ENCODE results near the gene ABAT.
A peak's percentile ranks its signal among the peaks of the same experiment; 100 is the strongest.

ABAT gene

DNA sequence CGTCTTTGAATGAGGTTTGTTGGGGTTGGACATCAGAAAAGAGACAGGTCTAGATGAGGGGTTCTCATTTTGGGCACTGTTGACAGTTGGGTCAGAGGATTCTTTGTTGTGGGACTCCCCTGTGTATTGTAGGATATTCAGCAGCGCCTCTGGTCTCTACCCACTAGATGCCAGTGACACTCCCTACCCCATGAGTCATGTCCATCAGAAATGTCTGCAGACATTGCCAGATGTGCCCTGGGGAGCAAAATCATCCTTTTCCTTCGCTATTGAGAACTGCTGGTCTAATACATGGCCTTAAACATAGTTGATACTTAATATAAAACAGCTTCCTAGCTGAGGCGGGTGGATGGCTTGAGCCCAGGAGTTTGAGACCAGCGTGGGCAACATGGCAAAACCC lies 3.1 kb downstream of the ABAT start:
- ChIA-PET CTCF (no interaction called here), POLR2A (ENCODE audit: low non-redundant PET) (no interaction called here)
- TF ChIP-seq, protein P1, sequence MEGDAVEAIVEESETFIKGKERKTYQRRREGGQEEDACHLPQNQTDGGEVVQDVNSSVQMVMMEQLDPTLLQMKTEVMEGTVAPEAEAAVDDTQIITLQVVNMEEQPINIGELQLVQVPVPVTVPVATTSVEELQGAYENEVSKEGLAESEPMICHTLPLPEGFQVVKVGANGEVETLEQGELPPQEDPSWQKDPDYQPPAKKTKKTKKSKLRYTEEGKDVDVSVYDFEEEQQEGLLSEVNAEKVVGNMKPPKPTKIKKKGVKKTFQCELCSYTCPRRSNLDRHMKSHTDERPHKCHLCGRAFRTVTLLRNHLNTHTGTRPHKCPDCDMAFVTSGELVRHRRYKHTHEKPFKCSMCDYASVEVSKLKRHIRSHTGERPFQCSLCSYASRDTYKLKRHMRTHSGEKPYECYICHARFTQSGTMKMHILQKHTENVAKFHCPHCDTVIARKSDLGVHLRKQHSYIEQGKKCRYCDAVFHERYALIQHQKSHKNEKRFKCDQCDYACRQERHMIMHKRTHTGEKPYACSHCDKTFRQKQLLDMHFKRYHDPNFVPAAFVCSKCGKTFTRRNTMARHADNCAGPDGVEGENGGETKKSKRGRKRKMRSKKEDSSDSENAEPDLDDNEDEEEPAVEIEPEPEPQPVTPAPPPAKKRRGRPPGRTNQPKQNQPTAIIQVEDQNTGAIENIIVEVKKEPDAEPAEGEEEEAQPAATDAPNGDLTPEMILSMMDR (conservative IDR thresholded peaks at IDR 0.05; ENCODE audit: low read depth), result no peak
- DNase-seq (ENCODE audit: low spot score), result peak; percentile 70
- H3K27ac ChIP-seq, result peak overlapping the region; percentile 55; the same call in 1 of the 2 replicates

DNA sequence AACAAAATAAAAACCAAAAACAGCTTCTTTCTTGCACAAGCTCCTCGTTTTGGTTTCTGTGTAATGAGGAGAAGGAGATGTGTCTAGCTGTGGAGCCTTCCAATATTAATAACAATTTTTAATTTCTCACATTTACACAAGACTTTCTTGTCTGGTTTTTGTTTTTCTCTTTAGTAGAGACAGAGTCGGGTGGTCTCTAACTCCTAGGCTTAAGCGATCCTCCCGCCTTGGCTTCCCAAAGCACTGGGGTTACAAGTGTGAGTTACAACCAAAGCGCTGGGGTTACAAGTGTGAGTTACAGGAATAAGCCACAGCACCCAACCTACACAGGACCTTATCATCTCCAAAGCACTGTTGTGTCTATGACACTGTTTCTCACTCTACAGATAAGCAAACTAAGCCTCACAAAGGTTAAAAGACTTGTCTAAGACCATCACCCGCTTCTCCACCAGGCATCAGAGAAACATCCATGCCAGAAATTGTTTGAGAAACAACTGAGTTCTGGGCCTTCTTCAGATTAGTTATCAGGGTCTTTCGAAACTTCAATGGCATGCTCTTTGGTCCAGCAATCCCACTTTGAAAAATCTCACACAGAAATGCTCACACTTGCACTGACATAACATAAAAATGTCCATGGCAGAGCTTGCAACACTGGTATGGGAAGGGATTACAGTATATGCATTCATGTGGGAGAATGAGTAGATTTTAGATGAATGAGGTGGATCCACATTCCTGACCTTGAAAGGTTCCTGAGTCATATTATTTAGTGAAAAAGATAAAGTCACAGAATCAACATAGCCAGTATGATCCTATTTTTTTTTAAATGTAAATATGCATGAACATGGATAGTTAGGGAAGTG lies 3.9 kb downstream of the ABAT start:
- peak; percentile 90 for DNase-seq (ENCODE audit: low spot score)
- POLR2A ChIA-PET (ENCODE audit: low non-redundant PET), result no interaction called here
- TF ChIP-seq, protein P1 (conservative IDR thresholded peaks at IDR 0.05; ENCODE audit: low read depth), result no peak
- CTCF ChIA-PET, result no interaction called here
- H3K27ac ChIP-seq, result peak overlapping the region; percentile 55; the same call in 1 of the 2 replicates

DNA sequence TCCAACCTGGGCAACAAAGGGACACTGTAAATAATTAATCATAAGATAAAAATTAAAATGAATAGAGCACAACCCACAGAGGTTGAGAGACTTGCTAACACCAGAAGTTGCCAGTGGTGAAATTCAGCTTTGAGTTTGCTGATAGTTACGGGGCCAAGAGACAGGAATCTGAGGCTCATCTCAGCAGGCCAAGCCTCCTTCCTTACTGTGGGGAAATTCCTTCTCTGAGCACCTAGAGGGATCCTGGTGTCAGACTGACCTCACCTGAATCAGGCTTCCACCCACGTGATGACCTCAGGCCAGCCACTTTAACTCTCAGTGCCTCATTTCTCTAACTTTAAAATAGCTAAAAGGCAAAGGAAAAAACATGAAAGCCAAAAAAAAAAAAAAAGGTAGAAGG lies 4.7 kb downstream of the ABAT start:
- ChIA-PET POLR2A (ENCODE audit: low non-redundant PET) (interaction anchor here (0.6 kb wide), 1 partner anchor 190 kb away, joined by 5 read pairs; the partner anchor contains the start of gene CARHSP1), CTCF (interaction anchor here (0.6 kb wide), 1 partner anchor 60 kb away, joined by 3 read pairs; no protein-coding TSS in a partner anchor)
- H3K27ac ChIP-seq, result peak overlapping the region; percentile 53; the same call in 1 of the 2 replicates
- TF ChIP-seq, protein P1 (conservative IDR thresholded peaks at IDR 0.05; ENCODE audit: low read depth), result no peak
- peak; percentile 51 for DNase-seq (ENCODE audit: low spot score)

DNA sequence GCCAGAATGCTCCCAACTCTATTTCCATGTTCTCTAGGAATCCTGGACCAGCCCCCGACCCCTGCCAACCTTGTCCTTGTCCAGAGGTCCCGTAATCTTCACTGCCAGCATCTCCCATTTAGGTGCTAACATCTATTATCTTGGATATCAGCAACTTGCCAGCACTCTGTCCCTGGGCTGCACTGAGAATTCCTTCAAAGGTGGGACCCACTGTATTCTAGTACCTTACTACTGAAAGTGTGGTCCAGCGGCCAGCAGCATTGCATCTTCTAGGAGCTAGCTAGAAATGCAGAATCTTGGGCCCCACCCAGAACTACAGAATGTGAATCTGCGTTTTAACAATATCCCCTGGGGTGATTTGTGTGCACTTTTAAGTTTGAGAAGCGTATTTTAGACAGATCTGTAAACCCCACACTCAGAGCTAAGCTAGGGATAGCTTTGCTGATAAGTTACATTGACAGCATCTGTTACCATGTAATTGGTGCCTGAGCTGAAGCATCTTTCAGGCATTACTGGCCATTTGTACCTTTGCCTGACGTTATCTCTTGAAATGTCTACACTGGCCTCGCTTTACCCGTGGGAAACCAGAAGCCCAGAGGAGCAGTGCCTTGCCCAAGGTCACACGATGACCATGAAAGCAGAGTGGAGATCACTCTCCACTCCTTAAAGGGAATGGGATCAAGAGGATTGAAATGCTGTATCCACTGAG lies 8.3 kb downstream of the ABAT start:
- H3K27ac ChIP-seq, result no peak overlapping the region
- no peak for DNase-seq (ENCODE audit: low spot score)
- ChIA-PET CTCF (no interaction called here), POLR2A (ENCODE audit: low non-redundant PET) (interaction anchor here (0.6 kb wide), 1 partner anchor 41 kb away, joined by 3 read pairs; no protein-coding TSS in a partner anchor)
- TF ChIP-seq, protein P1 (conservative IDR thresholded peaks at IDR 0.05; ENCODE audit: low read depth), result no peak

DNA sequence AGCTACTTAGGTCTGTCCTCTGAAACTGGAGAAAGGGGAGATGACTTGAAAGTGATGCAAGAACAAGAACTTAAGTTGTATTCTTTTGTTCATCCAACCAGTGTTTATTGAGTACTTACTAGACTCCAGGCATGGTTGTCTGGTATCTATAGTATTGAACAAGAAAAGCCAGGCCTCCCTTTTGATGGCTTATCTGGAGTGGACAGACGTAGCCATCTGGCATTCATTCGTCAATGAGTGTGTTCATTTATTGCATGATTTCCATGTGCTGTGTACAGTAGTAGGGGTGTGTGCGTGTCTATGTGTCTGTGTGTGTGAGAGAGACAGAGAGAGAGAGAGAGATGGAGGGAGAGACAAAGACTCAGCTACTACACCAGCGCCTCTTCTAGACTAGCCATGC lies 9.2 kb downstream of the ABAT start:
- POLR2A ChIA-PET (ENCODE audit: low non-redundant PET), result no interaction called here
- TF ChIP-seq, protein P1 (conservative IDR thresholded peaks at IDR 0.05; ENCODE audit: low read depth), result no peak
- CTCF ChIA-PET, result interaction anchor here (0.6 kb wide), 1 partner anchor 147 kb away, joined by 3 read pairs; no protein-coding TSS in a partner anchor
- no peak overlapping the region for H3K27ac ChIP-seq
- DNase-seq (ENCODE audit: low spot score), result no peak

DNA sequence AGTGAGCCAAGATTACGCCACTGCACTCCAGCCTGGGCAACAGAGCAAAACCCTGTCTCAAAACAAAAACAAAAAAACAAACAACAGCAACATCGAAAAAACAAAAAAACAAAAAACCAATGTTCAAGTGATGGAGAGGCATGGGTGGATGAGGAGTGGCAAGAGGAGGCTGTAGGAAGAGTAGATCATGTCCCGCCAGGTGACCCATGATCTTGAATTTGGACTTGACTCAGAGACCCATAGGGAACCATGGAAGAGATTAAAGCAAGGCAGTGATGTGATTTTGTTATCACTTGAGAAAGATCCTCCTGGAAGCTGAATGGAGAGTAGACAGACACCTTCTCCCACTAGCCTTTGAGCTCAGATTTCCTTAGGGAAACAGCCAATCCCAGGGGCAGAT lies 11.2 kb downstream of the ABAT start:
- TF ChIP-seq, protein P1 (conservative IDR thresholded peaks at IDR 0.05; ENCODE audit: low read depth), result no peak
- DNase-seq (ENCODE audit: low spot score), result no peak
- peak overlapping the region; percentile 31; the same call in 1 of the 2 replicates for H3K27ac ChIP-seq
- CTCF ChIA-PET, result interaction anchor here (0.7 to 0.8 kb wide), 3 partner anchors 50 to 278 kb away, joined by 3 to 4 read pairs (median 3); partner anchors contain the start of gene USP7
- POLR2A ChIA-PET (ENCODE audit: low non-redundant PET), result no interaction called here
